Neural progenitor cell (in vitro differentiated cells): ENCODE results near the gene DPH5. TPM values are rescaled to one million over a fixed set of nuclear protein-coding genes. Genes with fewer than 3 reads are reported as not detected.

ENCODE experiments used
- DNase-seq: peaks from one replicate; pipeline ENCODE4 v3.0.0-alpha.2; 2016; ENCODE audit warnings: low spot score
- H2AFZ ChIP-seq: fragments of 200-600 bp; sonication (generic); replicated peaks from 2 replicates; pipeline ENCODE4 v1.6.1; 2016; ENCODE audit warnings: antibody characterized with exemption
- H3F3A ChIP-seq: fragments of 200-600 bp; sonication (generic); 2 replicates; pipeline ENCODE4 v1.6.1; 2016; ENCODE audit warnings: antibody characterized with exemption, low read depth
- H3K27ac ChIP-seq: fragments of 200-600 bp; sonication (generic); 2 replicates; pipeline ENCODE4 v1.5.1; 2016; ENCODE audit warnings: mild to moderate bottlenecking
- H3K27me3 ChIP-seq: fragments of 200-600 bp; sonication (generic); 2 replicates; pipeline ENCODE4 v1.6.1; 2016; ENCODE audit warnings: mild to moderate bottlenecking, moderate library complexity
- H3K36me3 ChIP-seq: fragments of 200-600 bp; sonication (generic); 2 replicates; pipeline ENCODE4 v1.5.1; 2016
- H3K4me1 ChIP-seq: fragments of 200-600 bp; sonication (generic); 2 replicates; pipeline ENCODE4 v1.6.1; 2016; ENCODE audit warnings: mixed run types
- H3K4me2 ChIP-seq: fragments of 200-600 bp; sonication (generic); 2 replicates; pipeline ENCODE4 v1.6.1; 2016
- H3K4me3 ChIP-seq: fragments of 200-600 bp; sonication (generic); 2 replicates; pipeline ENCODE4 v1.5.1; 2016
- H3K79me2 ChIP-seq: fragments of 200-600 bp; sonication (generic); 2 replicates; pipeline ENCODE4 v1.6.1; 2016; ENCODE audit warnings: low read depth
- H3K9ac ChIP-seq: fragments of 200-600 bp; sonication (generic); 2 replicates; pipeline ENCODE4 v1.6.1; 2016
- H3K9me3 ChIP-seq: fragments of 200-600 bp; sonication (generic); 2 replicates; pipeline ENCODE4 v1.5.1; 2016; ENCODE audit warnings: low read depth
- H4K20me1 ChIP-seq: fragments of 200-600 bp; sonication (generic); 2 replicates; pipeline ENCODE4 v1.6.1; 2016; ENCODE audit warnings: low read depth
- H3K27ac Mint-ChIP-seq: 3 replicates; pipeline ENCODE4 v1.8.0; 2021; ENCODE audit warnings: mixed read lengths
- H3K27me3 Mint-ChIP-seq: 2 replicates; pipeline ENCODE4 v1.8.0; 2022; ENCODE audit warnings: low read depth, mild to moderate bottlenecking, inconsistent platforms, moderate library complexity, mixed read lengths; ENCODE audit not compliant: insufficient read depth
- H3K36me3 Mint-ChIP-seq: 3 replicates; pipeline ENCODE4 v1.8.0; 2021; ENCODE audit warnings: mixed read lengths
- H3K4me1 Mint-ChIP-seq: 3 replicates; pipeline ENCODE4 v1.8.0; 2021; ENCODE audit warnings: mixed read lengths
- H3K4me3 Mint-ChIP-seq: 3 replicates; pipeline ENCODE4 v1.8.0; 2021; ENCODE audit warnings: mild to moderate bottlenecking, moderate library complexity, mixed read lengths
- H3K9me3 Mint-ChIP-seq: 3 replicates; pipeline ENCODE4 v1.8.0; 2020; ENCODE audit warnings: mixed read lengths
- EZH2 ChIP-seq: fragments of 200-600 bp; sonication (generic); IDR thresholded peaks from 2 replicates; pipeline ENCODE4 v1.6.1; 2017; ENCODE audit warnings: antibody characterized with exemption, mild to moderate bottlenecking, moderate library complexity
- EZH2phosphoT487 ChIP-seq: fragments of 200-600 bp; sonication (generic); IDR thresholded peaks from 2 replicates; pipeline ENCODE4 v1.6.1; 2017; ENCODE audit warnings: antibody characterized with exemption
- total RNA-seq: library from RNA; depleted of rRNA; stranded (reverse); fragments of >200 nt; gene quantifications from 2 replicates; pipeline ENCODE4 v1.2.3, GENCODE V29; 2015; ENCODE audit warnings: low replicate concordance
- TF ChIP-seq, protein P1 (sequence below): fragments of 200-600 bp; sonication (generic); IDR thresholded peaks from 2 replicates; pipeline ENCODE4 v1.5.1; 2017; ENCODE audit warnings: antibody characterized with exemption, mild to moderate bottlenecking

DPH5 gene
- total RNA-seq, 1 donor from 2014 or later, result 99.4 TPM

DNA sequence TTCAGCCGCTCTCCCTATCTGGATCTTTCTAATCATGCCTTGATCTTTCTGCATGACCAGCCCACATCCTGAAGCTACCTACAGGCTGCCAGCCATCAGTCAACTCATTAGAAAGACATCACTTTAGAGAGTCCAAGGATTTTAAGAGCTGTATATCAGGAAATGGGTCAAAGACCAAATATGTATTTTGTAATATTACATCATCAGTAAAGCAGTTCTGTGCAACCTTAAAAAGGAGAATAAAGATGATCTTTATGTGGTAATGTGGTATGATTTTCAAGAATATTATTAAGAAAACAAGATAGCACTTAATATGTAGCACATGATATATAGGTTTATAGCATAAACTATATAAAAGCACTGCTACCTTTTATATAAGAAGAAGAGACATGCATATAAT is 82.1 kb downstream of the DPH5 start:
- Mint-ChIP-seq H3K36me3 (peaks cover 62% of the 10 kb centered on the region), H3K27ac (no peak overlapping the region)
- no peak overlapping the region for H3K4me2 ChIP-seq

DNA sequence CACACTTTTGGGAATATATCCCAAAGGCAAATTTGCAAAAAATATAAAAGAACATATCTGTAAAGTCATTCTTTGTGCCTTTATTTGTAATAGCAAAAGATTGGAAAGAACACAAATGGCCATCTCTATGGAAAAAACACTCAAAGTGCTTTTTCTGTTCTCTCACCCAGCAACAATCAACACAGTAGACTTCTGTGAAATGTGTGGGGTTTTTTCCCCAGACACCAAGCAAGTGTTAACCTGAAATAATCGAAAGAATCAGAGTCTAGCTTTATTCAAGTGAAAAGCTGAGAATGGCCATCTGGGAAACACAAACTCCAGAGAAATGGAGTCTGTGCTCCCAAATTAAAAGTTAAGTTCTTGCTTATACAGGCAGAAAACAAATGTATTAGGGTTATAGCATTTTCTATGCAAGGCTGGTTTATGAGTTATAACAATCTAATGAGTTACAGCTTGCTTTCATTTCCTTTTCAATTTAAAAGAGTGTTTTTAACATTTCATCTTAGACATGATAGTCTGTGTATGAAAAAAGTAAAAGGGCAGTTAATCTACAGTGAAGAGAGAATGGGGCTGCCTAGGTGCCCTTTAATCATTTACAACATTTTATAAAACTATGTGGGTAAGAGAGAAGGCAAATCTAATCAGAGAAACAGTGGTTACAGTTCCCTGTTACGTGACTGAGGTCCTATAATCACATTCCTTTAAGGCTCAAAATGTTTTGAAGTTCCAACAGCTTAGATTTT is 83.1 kb downstream of the DPH5 start:
- peaks cover 20% of the 10 kb centered on the region for H3K9me3 Mint-ChIP-seq
- no peaks in the 10 kb centered on the region for H4K20me1 ChIP-seq
- no peak overlapping the region for H3K27ac Mint-ChIP-seq
- peaks cover 2% of the 10 kb centered on the region for H3K27me3 Mint-ChIP-seq
- no peak overlapping the region for H3K27ac ChIP-seq
- no peaks in the 10 kb centered on the region for H3K4me1 ChIP-seq
- no peak overlapping the region for H3K9ac ChIP-seq
- H3K9me3 ChIP-seq, result no peaks in the 10 kb centered on the region
- DNase-seq, result no peak
- H3K79me2 ChIP-seq, result peaks cover 11% of the 10 kb centered on the region
- no peak overlapping the region for H3K4me2 ChIP-seq
- peaks cover 63% of the 10 kb centered on the region for H3K36me3 Mint-ChIP-seq
- H3F3A ChIP-seq, result no peaks in the 10 kb centered on the region
- H3K4me3 ChIP-seq, result no peak overlapping the region
- H2AFZ ChIP-seq, result no peak overlapping the region
- no peaks in the 10 kb centered on the region for H3K4me1 Mint-ChIP-seq
- TF ChIP-seq, protein P1, sequence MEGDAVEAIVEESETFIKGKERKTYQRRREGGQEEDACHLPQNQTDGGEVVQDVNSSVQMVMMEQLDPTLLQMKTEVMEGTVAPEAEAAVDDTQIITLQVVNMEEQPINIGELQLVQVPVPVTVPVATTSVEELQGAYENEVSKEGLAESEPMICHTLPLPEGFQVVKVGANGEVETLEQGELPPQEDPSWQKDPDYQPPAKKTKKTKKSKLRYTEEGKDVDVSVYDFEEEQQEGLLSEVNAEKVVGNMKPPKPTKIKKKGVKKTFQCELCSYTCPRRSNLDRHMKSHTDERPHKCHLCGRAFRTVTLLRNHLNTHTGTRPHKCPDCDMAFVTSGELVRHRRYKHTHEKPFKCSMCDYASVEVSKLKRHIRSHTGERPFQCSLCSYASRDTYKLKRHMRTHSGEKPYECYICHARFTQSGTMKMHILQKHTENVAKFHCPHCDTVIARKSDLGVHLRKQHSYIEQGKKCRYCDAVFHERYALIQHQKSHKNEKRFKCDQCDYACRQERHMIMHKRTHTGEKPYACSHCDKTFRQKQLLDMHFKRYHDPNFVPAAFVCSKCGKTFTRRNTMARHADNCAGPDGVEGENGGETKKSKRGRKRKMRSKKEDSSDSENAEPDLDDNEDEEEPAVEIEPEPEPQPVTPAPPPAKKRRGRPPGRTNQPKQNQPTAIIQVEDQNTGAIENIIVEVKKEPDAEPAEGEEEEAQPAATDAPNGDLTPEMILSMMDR, result no peak
- TF ChIP-seq EZH2, result no peak
- peaks cover 11% of the 10 kb centered on the region for H3K36me3 ChIP-seq
- H3K4me3 Mint-ChIP-seq, result no peak overlapping the region
- no peaks in the 10 kb centered on the region for H3K27me3 ChIP-seq

More for the DNA sequence above, 82.1 kb downstream of the DPH5 start:
- DNase-seq, result no peak
- H3K4me3 Mint-ChIP-seq, result no peak overlapping the region
- Histone ChIP-seq H3K9me3 (no peaks in the 10 kb centered on the region), H3K4me1 (no peaks in the 10 kb centered on the region), H4K20me1 (no peaks in the 10 kb centered on the region), H3K79me2 (peaks cover 16% of the 10 kb centered on the region), H2AFZ (no peak overlapping the region), H3K27me3 (no peaks in the 10 kb centered on the region), H3K36me3 (peaks cover 7% of the 10 kb centered on the region), H3K9ac (no peak overlapping the region), H3K4me3 (no peak overlapping the region), H3F3A (peaks cover 4% of the 10 kb centered on the region), H3K27ac (no peak overlapping the region)
- peaks cover 25% of the 10 kb centered on the region for H3K9me3 Mint-ChIP-seq
- H3K4me1 Mint-ChIP-seq, result no peaks in the 10 kb centered on the region
- H3K27me3 Mint-ChIP-seq, result peaks cover 2% of the 10 kb centered on the region
- TF ChIP-seq EZH2 (no peak), EZH2phosphoT487 (no peak)
- TF ChIP-seq, protein P1, result no peak

DNA sequence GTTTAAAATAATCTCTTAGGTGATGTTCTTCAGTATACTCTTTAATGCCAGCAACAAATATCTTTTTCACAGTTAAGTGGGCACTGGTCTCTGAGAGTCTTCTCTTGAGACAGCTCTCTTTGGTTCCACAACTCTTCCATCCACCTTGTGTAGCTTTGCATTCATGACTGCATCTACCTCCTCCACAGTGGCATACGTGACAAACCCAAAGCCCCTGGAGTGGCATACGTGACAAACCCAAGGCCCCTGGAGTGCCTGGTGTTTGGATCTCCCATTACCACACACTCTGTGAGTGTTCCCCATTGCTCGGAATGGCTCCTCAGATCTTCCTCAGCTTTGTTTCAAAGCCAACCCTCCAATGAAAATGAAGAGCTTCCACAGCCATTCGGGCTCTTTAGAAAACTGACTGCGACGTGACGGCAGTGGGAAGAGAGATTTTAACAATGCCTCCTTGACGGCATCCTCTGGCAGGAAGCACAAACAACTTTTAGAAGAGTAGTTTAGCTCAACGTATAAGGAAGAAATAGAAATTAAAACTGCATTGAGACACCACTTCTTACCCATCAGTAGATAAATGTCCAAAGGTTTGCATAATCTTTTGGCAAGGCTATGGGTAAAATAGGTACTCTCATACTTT is 83.9 kb downstream of the DPH5 start:
- Histone ChIP-seq H3K4me3 (no peak overlapping the region), H2AFZ (no peak overlapping the region), H3K27me3 (no peaks in the 10 kb centered on the region), H3K36me3 (peaks cover 19% of the 10 kb centered on the region), H3F3A (no peaks in the 10 kb centered on the region), H3K79me2 (peaks cover 6% of the 10 kb centered on the region), H4K20me1 (no peaks in the 10 kb centered on the region), H3K9ac (no peak overlapping the region), H3K27ac (no peak overlapping the region), H3K4me2 (no peak overlapping the region), H3K9me3 (no peaks in the 10 kb centered on the region), H3K4me1 (no peaks in the 10 kb centered on the region)
- Mint-ChIP-seq H3K27ac (no peak overlapping the region), H3K4me1 (no peaks in the 10 kb centered on the region), H3K27me3 (peaks cover 2% of the 10 kb centered on the region), H3K4me3 (no peak overlapping the region), H3K9me3 (peaks cover 12% of the 10 kb centered on the region), H3K36me3 (peaks cover 58% of the 10 kb centered on the region)
- TF ChIP-seq, protein P1, result no peak
- TF ChIP-seq EZH2phosphoT487, result no peak
- TF ChIP-seq EZH2, result no peak
- DNase-seq, result no peak
